Neural cell (in vitro differentiated cells): ENCODE data around the gene AMN1. TPM values are rescaled to one million over a fixed set of nuclear protein-coding genes. Genes with fewer than 3 reads are reported as not detected.

ENCODE experiments used
- H2AFZ ChIP-seq: fragments of 200-600, 300-800 bp; sonication (generic), shearing (Covaris generic); 2 replicates; pipeline ENCODE4 v1.6.0; 2014; ENCODE audit warnings: low read depth, mild to moderate bottlenecking, antibody characterized with exemption, low read length, moderate library complexity
- H3F3A ChIP-seq: fragments of 200-600 bp; shearing (Covaris generic); 2 replicates; pipeline ENCODE4 v1.6.1; 2016; ENCODE audit warnings: mild to moderate bottlenecking, moderate library complexity, mixed read lengths, antibody characterized with exemption, low read length; ENCODE audit not compliant: insufficient read depth, poor library complexity, severe bottlenecking
- H3K27ac ChIP-seq: fragments of 200-600, 300-800 bp; sonication (generic), shearing (Covaris generic); 2 replicates; pipeline ENCODE4 v1.5.1; 2014; ENCODE audit warnings: mild to moderate bottlenecking, low read length, moderate library complexity
- H3K27me3 ChIP-seq: fragments of 300-800, 200-600 bp; sonication (generic), shearing (Covaris generic); 2 replicates; pipeline ENCODE4 v1.6.0; 2014; ENCODE audit warnings: mild to moderate bottlenecking, low read depth, low read length, moderate library complexity; ENCODE audit not compliant: insufficient read depth
- H3K36me3 ChIP-seq: fragments of 300-800, 200-600 bp; sonication (generic), shearing (Covaris generic); 2 replicates; pipeline ENCODE4 v1.5.1; 2014; ENCODE audit warnings: mild to moderate bottlenecking, antibody characterized with exemption, low read length, moderate library complexity; ENCODE audit not compliant: insufficient read depth
- H3K4me2 ChIP-seq: fragments of 300-800, 200-600 bp; sonication (generic), shearing (Covaris generic); 2 replicates; pipeline ENCODE4 v1.6.0; 2014; ENCODE audit warnings: mild to moderate bottlenecking, low read length
- H3K4me3 ChIP-seq: fragments of 300-800, 200-600 bp; sonication (generic), shearing (Covaris generic); 2 replicates; pipeline ENCODE4 v1.5.1; 2014; ENCODE audit warnings: mild to moderate bottlenecking, low read length, moderate library complexity
- H3K79me2 ChIP-seq: fragments of 200-600 bp; shearing (Covaris generic); replicated peaks from 2 replicates; pipeline ENCODE4 v1.6.0; 2014; ENCODE audit warnings: mild to moderate bottlenecking, low read length, moderate library complexity; ENCODE audit not compliant: insufficient read depth
- H3K9ac ChIP-seq: fragments of 300-800, 200-600 bp; sonication (generic), shearing (Covaris generic); 2 replicates; pipeline ENCODE4 v1.6.1; 2016; ENCODE audit warnings: mild to moderate bottlenecking, low read length, mixed read lengths
- H3K9me2 ChIP-seq: fragments of 200-600 bp; shearing (Covaris generic); 2 replicates; pipeline ENCODE4 v1.6.1; 2016; ENCODE audit warnings: mild to moderate bottlenecking, low read length, mixed read lengths; ENCODE audit not compliant: insufficient read depth
- H3K9me3 ChIP-seq: fragments of 200-600, 300-800 bp; sonication (generic), shearing (Covaris generic); 2 replicates; pipeline ENCODE4 v1.6.1; 2016; ENCODE audit warnings: mild to moderate bottlenecking, mixed run types, low read length, moderate library complexity, mixed read lengths
- H4K20me1 ChIP-seq: fragments of 200-600 bp; shearing (Covaris generic); 2 replicates; pipeline ENCODE4 v1.6.1; 2016; ENCODE audit warnings: mild to moderate bottlenecking, mixed run types; ENCODE audit not compliant: insufficient read depth
- CTCF ChIP-seq: fragments of 450-650 bp; IDR thresholded peaks from 2 replicates; pipeline ENCODE4 v1.5.1; 2014; ENCODE audit warnings: antibody characterized with exemption, mild to moderate bottlenecking, moderate library complexity; ENCODE audit not compliant: poor library complexity, severe bottlenecking
- EP300 ChIP-seq: fragments of 450-650 bp; conservative IDR thresholded peaks from 2 replicates; pipeline ENCODE4 v1.6.1; 2014; ENCODE audit warnings: antibody characterized with exemption, mild to moderate bottlenecking, moderate library complexity; ENCODE audit not compliant: poor library complexity, severe bottlenecking
- EZH2 ChIP-seq: fragments of 200-600, 300-800 bp; shearing (Covaris generic), sonication (generic); IDR thresholded peaks from 2 replicates; pipeline ENCODE4 v1.6.1; 2014; ENCODE audit warnings: antibody characterized with exemption, low read length, borderline replicate concordance, mild to moderate bottlenecking; ENCODE audit not compliant: insufficient read depth, poor library complexity, severe bottlenecking
- MXI1 ChIP-seq: fragments of 450-650 bp; conservative IDR thresholded peaks from 2 replicates; pipeline ENCODE4 v1.6.1; 2014; ENCODE audit warnings: antibody characterized with exemption, mild to moderate bottlenecking; ENCODE audit not compliant: poor library complexity, severe bottlenecking
- POLR2AphosphoS5 ChIP-seq: IDR thresholded peaks from 2 replicates; pipeline ENCODE4 v1.6.1; 2012
- RAD21 ChIP-seq: fragments of 450-650 bp; conservative IDR thresholded peaks from 2 replicates; pipeline ENCODE4 v1.6.1; 2014; ENCODE audit warnings: antibody characterized with exemption, mild to moderate bottlenecking, moderate library complexity
- REST ChIP-seq: IDR thresholded peaks from 2 replicates; pipeline ENCODE4 v1.6.1; 2012; ENCODE audit warnings: borderline replicate concordance
- SMC3 ChIP-seq: fragments of 450-650 bp; conservative IDR thresholded peaks from 2 replicates; pipeline ENCODE4 v1.6.1; 2014; ENCODE audit warnings: antibody characterized with exemption, mild to moderate bottlenecking, moderate library complexity; ENCODE audit not compliant: poor library complexity
- TAF1 ChIP-seq: IDR thresholded peaks from 2 replicates; pipeline ENCODE4 v1.6.1; 2012; ENCODE audit warnings: low read depth
- polyA plus RNA-seq: library from polyadenylated mRNA; depleted of rRNA; stranded (reverse); fragments of >200 nt; gene quantifications from 2 replicates; pipeline ENCODE4 v1.2.3, GENCODE V29; 2014

AMN1 gene
- polyA plus RNA-seq, 1 donor from 2014 or later = 125 TPM

GRCh38 chr12:31663576-31663975 is 65.2 kb downstream of the AMN1 start:
- H3K9me3 ChIP-seq = no peaks in the 10 kb centered on the region
- H2AFZ ChIP-seq = no peak overlapping the region
- no peak overlapping the region for H3K4me3 ChIP-seq
- H3K9ac ChIP-seq = no peak overlapping the region
- H3F3A ChIP-seq = no peaks in the 10 kb centered on the region
- no peaks in the 10 kb centered on the region for H3K36me3 ChIP-seq
- no peaks in the 10 kb centered on the region for H4K20me1 ChIP-seq
- no peaks in the 10 kb centered on the region for H3K79me2 ChIP-seq
- H3K4me2 ChIP-seq = no peak overlapping the region
- no peaks in the 10 kb centered on the region for H3K27me3 ChIP-seq
- TF ChIP-seq REST = no peak
- no peak for TF ChIP-seq RAD21
- TF ChIP-seq MXI1 = no peak
- TF ChIP-seq TAF1 = no peak
- TF ChIP-seq SMC3 = no peak
- TF ChIP-seq EP300 = no peak
- H3K9me2 ChIP-seq = no peaks in the 10 kb centered on the region
- H3K27ac ChIP-seq = no peak overlapping the region

GRCh38 chr12:31662176-31662849 is 66.5 kb downstream of the AMN1 start:
- no peak for TF ChIP-seq TAF1
- TF ChIP-seq POLR2AphosphoS5 = no peak
- no peak for TF ChIP-seq CTCF
- no peak for TF ChIP-seq EZH2
- TF ChIP-seq EP300 = no peak
- TF ChIP-seq RAD21 = no peak
- no peak for TF ChIP-seq REST
- TF ChIP-seq MXI1 = no peak
- TF ChIP-seq SMC3 = no peak
- Histone ChIP-seq H3K4me3 (no peak overlapping the region), H3K9me3 (no peaks in the 10 kb centered on the region), H3K4me2 (no peak overlapping the region), H3K27me3 (no peaks in the 10 kb centered on the region), H3K36me3 (no peaks in the 10 kb centered on the region), H3K9ac (no peak overlapping the region), H3K9me2 (no peaks in the 10 kb centered on the region), H4K20me1 (no peaks in the 10 kb centered on the region), H3K27ac (no peak overlapping the region), H3K79me2 (no peaks in the 10 kb centered on the region), H3F3A (no peaks in the 10 kb centered on the region), H2AFZ (no peak overlapping the region)
